NCI-H2081 treated with DMSO at 0.1 percent for 48 hours (cell line): Measurements from ENCODE around the gene CCDC15.
"Not testable (repeated sequence)": the region's sequence is repeated elsewhere in the genome, so short reads cannot be mapped to it uniquely, and the experiment has no call there.

Source experiments
- DNase-seq: peaks from one replicate; lab custom pipeline; 2025; lab: John Stamatoyannopoulos, UW

CCDC15 gene

DNA sequence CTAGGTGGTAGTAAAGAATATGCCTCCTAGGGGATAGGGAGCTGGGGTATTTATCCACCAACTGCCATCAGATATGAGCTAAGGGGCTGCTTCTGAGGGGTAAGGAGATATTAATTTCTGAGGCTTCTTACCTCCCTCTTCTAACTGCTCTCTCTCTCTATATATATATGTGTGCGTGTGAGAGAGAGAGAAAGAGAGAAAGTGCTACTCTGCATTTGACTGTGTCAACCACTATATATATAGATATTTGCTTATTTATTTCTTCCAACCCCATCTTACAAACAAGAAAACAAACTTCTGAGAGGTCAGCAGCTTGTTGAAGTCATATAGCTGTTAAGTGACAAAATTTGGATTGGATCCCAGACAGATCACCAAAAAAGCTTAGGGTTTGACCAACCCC, 12.3 kb upstream of the CCDC15 start:
- DNase-seq: no peak

DNA sequence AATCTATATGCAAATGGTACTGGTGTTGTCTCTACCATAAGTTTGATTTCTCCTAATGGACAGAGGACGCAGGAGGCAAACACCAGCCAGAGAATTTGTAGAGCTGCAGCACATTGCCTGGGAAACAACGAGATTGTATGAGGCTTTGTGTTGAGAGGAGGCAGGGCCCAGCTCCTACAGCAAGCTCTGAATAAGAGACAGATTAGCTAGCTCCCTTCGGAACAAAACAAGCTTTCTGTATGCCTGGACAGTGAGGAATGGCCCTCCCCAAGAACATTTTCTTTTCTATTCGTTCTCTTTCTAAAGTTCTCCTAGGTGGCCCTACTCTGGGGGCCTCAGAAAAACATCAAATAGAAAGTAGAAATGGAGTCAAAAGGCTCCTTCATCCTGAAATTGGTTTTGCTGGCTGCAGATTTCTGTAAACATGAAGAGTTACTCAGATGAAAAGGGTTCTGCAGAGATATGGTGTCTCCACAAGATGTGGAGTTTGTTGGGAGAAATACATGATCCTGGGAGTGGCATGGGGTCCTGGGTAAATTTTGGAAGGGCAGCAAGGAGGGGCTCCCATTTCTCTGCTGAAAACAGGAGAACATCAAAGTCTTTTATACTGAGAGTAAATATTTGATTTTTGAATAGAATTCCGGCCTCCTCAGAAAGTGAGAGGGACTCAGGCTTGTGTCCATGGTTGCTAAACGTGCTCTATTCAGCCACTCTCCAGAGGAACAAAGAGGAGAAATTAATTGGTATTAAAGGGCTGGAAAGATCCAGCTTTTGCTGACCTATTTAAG, 11.3 kb upstream of the CCDC15 start:
- no peak for DNase-seq

DNA sequence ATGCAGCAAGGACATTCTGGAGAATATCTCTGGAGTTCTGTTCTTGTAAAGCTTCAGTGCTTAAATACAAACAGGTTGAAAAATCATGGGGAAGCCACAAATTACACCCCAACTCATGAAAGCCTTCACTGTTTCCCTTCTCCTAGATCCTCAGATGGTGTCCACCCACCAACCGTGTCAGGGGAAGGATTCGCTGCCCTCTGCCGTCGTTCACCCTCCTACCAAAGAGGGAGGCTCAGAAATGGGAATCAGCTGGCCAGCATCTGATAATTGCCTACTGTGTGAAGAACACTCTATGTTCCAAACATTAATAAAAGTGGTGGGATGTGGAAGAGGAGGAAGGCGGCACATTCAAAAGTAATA, 10.8 kb upstream of the CCDC15 start:
- no peak for DNase-seq

DNA sequence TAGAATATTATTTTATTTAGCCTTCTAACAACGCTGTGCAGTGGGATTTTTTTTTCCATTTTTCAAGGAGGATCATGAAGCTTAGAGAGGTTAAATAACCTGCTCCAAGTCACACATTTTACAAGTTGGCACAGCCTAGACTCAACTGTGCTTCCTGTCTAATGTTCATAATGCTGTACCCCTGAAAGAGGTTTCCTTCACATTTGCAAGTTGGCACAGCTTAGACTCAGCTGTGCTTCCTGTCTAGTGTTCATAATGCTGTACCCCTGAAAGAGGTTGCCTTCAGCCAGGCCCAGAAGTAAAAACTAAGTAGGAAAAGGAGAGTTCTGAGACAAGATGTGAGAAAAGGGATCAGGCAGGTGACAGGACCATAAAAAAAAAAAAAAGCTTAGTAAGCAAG, 10.3 kb upstream of the CCDC15 start:
- DNase-seq: no peak

DNA sequence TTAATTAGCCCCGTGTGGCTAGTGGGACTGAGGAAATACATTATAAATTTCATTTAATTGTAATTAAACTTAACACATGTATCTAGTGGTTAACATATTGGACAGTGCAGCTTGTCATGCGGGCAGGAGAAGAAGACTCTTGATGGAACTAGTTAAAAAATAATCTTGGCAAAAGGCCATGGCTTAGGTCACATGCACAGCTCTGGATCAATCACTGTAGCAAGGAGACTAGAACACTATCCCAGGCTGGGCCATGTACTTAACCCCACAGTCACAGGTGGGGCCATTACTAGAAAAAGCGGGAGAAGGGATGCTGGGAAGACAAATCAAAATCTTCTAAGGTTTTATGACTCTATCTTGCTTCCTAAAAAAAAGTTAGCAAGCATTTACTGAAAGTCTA, 9.4 kb upstream of the CCDC15 start:
- DNase-seq: no peak

DNA sequence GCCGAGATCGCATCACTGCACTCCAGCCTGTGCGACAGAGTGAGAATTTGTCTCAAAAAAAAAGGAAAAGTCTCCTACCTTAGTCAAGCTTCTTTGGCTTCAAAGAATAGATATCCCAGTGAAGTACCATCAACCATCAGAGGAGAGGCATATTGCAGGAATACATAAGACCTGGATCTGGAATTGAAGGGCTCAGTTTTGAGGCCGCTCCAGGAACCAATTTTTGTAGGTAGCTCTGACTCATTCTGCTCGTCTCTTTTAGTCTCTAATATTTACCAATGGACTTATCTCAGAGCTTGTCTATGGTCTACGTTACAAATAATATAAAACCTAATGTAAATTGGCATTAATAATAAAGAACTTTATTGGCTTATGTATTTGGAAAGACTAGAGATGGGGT, 8.2 kb upstream of the CCDC15 start:
- no peak for DNase-seq

DNA sequence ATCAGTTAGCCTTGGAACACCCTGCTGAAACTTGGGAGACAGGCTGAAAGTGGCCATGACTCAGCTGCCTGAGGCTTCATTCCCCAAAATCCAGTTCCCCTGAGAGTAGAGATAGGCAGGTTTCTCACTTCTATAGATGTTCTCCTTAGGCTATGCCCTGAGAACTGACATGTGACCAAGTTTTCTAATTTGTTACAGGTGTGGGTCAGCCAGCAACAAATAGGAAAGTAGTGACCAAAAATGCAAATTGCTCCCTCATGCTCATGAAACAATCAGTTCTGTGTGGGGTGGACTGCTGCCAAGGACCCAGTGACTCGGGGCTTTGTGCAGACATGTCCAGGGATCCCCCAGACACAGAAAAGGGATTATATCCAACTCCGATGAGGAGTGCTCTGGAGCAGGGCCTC, 7.3 kb upstream of the CCDC15 start:
- no peak for DNase-seq

DNA sequence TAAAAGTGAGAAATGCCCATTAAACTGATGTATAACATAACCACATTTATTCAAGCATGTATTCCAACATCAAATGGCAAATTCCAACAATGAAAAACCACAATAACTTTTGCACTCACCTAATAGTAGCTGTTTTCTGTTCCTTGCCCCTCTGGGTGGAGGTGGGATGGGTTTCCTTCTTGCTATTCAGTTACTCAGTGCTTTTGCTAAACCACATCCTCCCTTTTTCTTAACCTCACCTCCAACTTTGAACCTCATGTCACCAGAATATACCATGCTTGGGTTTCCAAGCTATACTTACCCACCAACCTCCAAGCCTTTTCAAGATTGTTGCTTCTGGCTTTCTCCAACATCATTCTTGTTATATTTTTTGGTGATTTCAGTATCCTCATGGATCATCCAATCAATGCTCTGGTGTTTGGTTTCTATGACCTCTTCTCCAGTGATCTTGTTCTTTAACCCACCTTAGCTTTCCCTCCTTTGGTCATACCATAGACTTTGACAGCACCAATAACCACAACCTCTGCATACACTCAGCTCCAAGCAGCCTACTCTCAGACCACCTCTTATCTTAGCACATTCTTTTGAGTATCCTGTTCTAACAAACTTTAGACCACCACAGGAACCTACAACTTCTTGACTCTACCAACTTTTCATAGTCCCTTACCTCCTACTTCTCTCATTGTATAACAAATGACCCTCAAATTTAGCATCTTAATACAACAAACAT, 3.2 kb upstream of the CCDC15 start:
- DNase-seq: no peak

DNA sequence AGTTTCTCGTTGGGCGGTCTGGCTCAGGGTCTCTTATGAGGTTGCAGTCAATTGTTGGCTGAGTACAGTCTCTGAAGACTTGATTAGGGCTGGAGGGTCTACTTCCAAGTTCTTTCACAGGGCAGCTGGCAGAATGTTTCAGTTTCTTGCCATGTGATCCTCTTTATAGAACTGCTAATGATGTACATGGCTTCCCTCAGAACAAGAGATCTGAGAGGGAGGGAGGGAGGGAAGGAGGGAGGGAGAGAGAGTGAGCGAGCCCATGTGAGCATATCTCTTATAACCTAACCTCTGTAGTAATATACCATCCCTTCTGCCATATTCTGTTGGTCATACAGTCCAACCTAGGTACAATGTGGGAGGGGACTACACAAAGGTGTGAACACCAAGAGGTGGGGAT, 2.7 kb upstream of the CCDC15 start:
- no peak for DNase-seq

DNA sequence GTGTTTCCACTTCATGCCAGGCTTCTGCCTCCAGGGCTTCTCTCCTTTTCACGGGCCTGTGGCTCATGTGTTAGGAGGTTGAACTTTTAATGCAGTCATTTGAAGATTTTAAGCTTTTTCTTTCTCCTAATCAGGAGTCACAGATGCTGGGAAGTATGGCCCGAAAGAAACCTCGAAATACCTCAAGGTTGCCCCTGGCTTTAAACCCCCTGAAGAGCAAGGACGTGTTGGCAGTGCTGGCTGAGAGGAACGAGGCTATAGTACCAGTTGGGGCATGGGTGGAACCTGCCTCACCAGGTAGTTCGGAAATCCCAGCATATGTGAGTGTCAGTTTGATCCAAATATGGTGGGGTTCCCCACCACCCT, 571 bp downstream of the CCDC15 start:
- no peak for DNase-seq

DNA sequence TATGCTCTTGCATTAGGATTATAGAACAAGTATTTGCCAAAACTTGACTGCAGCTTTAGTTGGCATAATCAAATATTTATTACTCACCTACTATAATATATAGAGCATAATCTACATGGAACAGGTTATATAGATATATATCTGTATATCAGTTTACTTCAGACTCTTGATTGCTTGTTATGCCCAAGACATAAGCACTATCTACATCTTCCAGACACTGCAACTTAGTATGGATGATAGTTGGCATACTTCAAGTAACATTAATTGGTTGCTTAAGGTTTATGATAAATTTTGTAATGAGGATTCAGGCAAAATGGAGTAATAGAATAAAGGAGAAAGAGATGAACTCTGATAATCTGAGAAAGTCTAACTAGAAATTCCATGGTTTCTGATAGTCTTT, 1.0 kb downstream of the CCDC15 start:
- DNase-seq: no peak

DNA sequence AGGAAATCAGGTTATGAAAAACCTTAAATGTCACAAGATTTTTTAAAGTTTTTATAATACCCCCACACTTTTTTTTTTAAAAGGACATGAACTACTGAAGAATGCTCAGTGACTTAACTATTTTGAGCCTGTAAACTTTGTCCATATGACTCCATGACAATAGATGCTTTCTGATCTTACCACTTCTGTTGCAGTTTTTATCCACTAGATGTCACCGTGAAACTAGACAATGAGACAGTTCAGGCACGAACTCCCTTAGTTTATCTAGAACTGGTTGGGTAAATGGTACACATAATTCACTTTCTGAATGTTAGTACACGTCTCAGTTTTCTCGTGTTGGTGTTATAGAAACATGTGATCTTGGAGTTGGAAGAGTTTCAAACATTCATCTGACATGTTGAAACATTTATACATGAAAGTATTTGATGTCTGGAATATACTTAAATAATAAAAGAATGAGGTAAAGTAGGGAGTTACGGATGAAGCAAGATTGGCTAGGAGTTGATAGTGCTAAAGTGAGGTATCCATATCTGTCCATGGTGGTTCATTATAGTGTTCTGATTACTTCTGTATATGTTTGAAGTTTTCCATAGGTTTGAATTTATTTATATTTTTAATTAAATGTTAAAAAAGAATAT, 8.1 kb downstream of the CCDC15 start:
- peak; percentile 24 for DNase-seq

DNA sequence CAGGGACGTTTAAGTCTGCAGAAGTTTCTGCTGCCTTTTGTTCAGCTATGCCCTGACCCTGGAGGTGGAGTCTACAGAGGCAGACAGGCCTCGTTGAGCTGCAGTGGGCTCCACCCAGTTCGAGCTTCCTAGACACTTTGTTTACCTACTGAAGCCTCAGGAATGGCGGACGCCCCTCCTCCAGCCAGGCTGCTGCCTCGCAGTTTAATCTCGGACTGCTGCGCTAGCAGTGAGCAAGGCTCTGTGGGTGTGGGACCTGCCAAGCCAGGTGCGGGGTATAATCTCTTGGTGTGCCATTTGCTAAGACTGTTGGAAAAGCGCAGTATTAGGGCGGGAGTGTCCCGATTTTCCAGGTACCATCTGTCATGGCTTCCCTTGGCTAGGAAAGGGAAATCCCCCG, 14.2 kb downstream of the CCDC15 start:
- not testable (repeated sequence) for DNase-seq

DNA sequence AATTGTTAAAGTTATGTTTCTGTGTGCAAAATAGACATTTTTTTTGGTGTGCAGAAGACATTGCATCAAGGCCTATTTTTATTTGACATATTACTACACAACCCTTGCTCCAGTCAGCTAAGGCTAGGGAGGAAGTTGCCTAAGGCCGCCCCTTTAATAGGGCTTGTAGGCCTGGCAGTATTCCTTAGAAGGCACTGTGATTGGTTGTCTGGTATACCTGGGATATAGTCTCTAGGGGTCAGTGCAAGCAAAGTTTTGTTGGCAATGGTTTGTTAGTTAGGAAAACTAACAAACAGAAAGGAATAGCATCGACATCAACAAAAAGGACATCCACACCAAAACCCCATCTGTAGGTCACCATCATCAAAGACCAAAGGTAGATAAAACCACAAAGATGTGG, 16.9 kb downstream of the CCDC15 start:
- DNase-seq: no peak

DNA sequence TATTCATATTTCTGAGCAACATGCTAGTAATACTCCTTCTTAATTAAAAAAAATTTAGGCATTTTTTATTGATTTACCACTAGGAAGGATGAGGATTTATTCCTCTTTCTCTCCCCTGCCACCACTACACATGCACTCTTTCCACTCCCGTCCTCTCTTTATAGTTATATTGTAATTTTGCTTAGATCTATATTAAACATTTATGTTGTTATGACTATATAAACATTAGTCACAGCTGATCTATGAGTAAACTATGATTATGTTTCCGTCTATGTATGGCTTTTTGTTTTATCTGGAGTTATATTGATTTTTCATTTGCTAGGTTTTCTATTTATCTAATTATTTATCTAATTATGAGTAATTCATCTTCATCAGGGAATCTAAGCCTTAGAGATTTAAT, 17.8 kb downstream of the CCDC15 start:
- no peak for DNase-seq

DNA sequence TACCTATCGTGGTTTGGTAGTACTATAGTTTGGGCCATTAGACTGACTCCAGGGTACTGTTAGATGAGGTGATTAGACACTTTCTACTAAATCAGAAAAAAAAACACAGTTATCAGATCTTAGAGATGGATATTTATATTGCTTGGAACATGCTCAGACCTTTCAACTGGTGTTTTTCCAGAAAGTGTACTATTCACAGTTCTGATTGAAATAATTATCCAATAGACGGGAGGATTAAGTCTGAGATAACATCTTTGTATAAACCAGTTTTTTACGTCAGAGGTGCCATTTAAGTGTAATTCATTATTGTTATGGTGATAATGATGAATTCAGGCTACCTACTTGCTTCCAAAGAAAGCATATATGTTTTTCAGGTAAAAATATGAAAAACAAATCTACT, 22.5 kb downstream of the CCDC15 start:
- DNase-seq: no peak

DNA sequence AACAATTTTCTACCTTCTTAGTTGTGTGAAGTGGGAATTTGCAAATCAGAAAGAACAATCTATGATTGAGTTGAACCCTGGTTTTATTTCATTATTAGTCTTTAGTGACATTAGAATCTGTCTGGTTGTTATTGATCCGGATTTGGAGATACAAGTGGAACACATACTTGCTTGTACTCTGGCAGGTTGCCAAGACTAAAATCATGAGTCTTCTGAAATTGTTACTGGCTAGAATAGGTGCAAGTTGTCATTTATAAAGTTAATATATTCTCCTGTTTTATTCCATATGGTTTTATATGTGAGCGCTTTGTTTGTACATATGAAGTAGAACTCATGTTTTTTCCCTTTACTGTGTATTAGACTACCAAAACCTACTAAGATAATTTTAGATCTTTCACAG, 23.0 kb downstream of the CCDC15 start:
- DNase-seq: no peak

DNA sequence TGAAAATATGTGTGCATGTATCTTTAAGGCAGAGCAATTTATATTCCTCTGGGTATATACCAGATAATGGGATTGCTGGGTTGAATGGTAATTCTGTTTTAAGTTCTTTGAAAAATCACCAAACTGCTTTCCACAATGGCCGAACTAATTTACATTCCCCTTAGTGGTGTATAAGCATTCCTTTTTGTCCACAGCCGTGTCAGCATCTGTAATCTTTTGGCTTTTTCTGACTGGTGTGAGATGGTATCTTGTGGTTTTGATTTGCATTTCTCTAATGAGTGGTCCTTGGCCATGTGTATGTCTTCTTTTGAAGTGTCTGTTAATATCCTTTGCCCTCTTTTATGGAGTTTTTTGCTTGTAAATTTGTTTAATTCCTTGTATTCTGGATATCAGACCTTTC, 24.3 kb downstream of the CCDC15 start:
- no peak for DNase-seq

DNA sequence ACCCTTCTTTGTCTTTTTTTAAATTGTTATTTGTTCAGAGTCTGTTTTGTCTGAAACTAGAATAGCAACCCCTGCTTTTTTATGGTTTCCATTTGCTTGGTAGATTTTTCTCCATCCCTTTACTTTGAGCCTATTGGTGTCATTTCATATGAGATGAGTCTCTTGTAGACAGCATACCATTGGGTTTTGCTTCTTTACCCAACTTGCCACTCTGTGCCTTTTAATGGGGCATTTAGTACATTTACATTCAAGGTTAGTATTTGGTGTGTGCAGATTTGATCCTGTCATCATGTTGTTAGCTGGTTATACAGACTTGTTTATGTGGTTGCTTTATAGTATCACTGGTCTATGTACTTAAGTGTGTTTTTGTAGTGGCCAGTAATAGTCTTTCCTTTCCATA, 28.0 kb downstream of the CCDC15 start:
- no peak for DNase-seq

DNA sequence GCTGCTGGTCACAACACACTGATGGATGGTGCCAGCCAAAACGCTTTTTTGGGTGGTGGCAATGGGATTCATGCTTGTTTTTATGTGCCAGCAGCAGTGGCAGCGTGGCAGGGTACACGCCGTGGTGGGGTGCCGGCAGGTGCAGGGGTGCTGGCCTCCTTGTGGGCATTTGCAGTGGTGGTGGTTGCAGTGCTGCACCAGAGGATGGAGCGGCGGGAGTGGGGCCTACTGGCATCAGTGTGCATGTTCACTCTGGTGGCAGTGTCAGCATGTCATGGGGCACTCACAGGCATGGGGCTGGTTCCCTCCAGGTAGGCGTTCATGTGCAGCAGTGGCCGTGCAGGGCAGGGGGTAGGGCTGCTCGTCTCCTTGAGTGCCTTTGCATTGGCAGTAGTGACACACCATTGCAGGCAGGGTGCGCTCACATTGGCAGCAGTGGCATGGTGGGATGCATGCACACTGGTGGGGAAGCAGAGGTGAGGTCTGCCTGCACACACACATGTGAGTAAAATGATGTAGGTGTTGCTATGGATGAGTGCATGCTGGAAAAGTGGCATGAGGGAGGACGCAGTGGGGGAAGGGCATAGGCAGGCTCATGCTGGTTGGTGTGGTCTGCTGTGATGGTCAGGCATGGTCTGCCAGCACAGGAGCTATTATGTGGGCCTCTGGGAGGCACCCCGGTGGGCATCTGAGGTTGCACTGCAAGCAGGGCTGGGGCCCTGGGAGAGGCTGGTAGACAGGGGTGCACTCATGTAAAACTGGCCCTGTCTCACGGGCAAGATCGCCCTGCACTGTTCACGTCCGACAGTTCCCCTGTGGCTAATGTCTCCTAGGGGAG, 29.9 kb downstream of the CCDC15 start:
- no peak for DNase-seq

DNA sequence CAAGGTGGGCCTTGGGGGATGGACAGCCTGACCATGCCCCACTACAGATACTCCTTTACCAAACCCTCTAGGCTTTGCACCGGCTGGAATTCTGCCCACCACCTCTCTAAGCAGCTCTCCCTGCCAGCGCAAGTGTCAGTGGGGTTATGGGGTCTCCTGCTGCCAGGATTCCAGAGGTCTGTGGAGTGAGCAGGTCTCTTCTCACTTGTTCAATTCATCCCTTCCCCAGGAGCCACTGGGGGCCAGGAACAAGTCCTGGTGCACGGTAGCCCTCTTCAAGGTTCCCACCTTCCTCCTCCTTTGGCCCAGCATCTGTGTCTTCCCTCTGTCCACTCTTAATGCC, 30.5 kb downstream of the CCDC15 start:
- DNase-seq: no peak

DNA sequence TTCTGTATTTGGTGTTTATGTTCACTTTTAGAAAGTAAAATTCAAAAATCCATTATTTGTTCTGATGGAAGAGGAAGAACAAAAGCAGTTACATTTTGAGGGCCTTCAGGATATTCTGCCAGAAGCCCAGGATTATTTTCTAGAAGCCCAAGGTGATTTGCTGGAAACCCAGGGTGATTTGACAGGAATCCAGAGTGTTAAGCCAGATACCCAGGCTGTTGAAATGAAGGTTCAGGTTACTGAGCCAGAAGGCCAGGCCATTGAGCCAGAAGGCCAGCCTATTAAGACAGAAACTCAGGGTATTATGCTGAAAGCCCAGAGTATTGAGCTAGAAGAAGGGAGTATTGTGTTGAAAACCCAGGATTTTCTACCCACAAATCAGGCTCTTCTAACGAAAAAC, 33.1 kb downstream of the CCDC15 start:
- no peak for DNase-seq

DNA sequence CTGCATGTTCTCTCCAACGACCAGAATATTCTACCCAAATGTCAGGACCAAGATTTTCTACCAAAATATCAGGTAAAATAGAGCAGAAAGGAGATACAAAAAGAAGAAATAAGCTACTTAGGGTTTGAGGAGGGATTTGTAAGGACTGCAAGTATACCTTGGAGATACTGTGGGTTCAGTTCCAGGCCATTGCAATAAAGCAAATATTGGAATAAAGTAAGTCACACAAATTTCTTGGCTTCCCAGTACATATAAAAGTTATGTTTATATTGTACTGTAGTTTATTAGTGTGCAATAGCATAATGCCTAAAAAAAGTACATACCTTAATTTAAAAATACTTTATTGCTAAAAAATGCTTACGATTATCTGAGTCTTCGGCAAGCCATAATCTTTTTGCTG, 34.1 kb downstream of the CCDC15 start:
- no peak for DNase-seq
